ENCODE measurements around the gene SSH2. TPM values are rescaled to one million over a fixed set of nuclear protein-coding genes. Genes with fewer than 3 reads are reported as not detected.

The SSH2 gene
- total RNA-seq, 1 experiment from 2014 or later, result 14.6 TPM

DNA sequence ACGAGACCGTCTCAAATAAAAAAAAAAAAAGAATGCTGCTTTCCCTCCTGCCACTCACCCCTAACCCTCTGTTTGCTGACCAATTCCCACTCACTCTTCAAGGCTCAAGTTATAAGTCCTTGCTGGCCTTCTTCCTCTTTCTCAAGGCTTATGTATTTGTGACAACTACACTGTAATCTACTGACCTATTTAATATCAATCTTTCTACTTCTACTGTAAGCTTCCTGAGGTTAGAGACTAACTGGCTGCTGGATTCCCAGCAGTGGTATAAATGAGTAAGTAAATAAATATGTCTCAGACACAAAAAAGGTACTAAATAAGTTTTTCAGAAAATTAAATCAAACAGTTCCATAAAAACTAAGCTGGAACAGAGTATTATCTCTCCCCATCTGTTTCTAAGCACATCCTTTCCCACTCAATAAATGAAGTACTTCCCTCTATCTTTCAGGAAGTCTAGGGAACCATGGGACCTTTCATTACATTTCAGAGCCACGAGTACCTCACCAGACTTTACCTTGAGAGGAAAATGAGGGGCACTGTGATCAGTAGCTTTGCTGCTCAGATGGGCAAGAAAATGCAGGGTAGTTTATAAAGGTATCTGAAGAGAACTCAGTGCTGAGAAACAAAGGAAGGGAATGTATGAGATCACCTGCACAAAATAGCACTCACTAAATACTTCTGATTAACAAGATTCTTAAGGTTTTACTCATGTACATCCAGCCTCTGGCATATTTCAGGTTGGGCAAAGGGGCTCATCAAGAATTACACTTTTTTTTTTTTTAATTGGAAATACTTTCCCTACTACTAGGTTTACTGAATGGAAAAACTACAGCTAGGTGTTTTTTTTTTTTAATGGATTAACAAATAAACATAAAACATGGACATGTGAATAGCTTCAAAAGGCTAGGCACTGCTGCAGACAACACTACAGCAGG lies 10.8 kb downstream of the SSH2 start:
- Histone ChIP-seq H2BK12ac (ENCODE audit: insufficient read length, low read depth, low read length) (no peak overlapping the region), H4K8ac (replicated peaks; ENCODE audit: insufficient read length, low read depth, low read length) (no peak overlapping the region), H3K56ac (ENCODE audit: insufficient read length, low read depth, low read length) (no peak overlapping the region), H3K79me2 (ENCODE audit: insufficient read depth, low read length) (peaks cover 2% of the 10 kb centered on the region; the same call in 1 of the 2 replicates), H2AK5ac (ENCODE audit: insufficient read length, low read length) (no peak overlapping the region), H3K14ac (ENCODE audit: insufficient read depth, low read length) (no peak overlapping the region), H3K4me1 (ENCODE audit: insufficient read depth, low read length) (no peaks in the 10 kb centered on the region), H4K5ac (ENCODE audit: insufficient read length, low read depth, low read length) (no peak overlapping the region), H2BK120ac (ENCODE audit: low read depth, low read length, poor library complexity, severe bottlenecking) (no peak overlapping the region), H3K9ac (ENCODE audit: extremely low read depth, insufficient read length, low read length) (no peak overlapping the region), H2BK5ac (ENCODE audit: insufficient read length, low read length) (no peak overlapping the region), H2BK20ac (ENCODE audit: low read depth, low read length, poor library complexity, severe bottlenecking) (no peak overlapping the region), H3K9me3 (ENCODE audit: control insufficient read depth, low read depth, low read length) (no peaks in the 10 kb centered on the region), H3K23ac (ENCODE audit: insufficient read length, low read depth, low read length) (no peak overlapping the region), H3K27me3 (ENCODE audit: insufficient read depth, low read length) (no peaks in the 10 kb centered on the region), H3K79me1 (ENCODE audit: insufficient read depth, low read depth, low read length, poor library complexity, severe bottlenecking) (peaks cover 3% of the 10 kb centered on the region), H4K20me1 (ENCODE audit: control insufficient read depth, insufficient read depth, insufficient read length) (no peaks in the 10 kb centered on the region), H2AFZ (ENCODE audit: low read length) (no peak overlapping the region), H3K23me2 (ENCODE audit: insufficient read length, low read depth, low read length, poor library complexity, severe bottlenecking) (no peaks in the 10 kb centered on the region), H3T11ph (ENCODE audit: low read length) (no peak overlapping the region), H3K18ac (ENCODE audit: insufficient read length, low read depth, low read length) (no peak overlapping the region), H3K27ac (ENCODE audit: insufficient read length, low read depth, low read length) (no peak overlapping the region), H4K91ac (ENCODE audit: insufficient read length, low read depth, low read length) (no peak overlapping the region), H2BK15ac (ENCODE audit: low read depth, low read length) (no peak overlapping the region), H3K4ac (ENCODE audit: low read depth, low read length) (no peak overlapping the region), H3K4me2 (ENCODE audit: insufficient read depth, insufficient read length, low read length) (no peak overlapping the region)
- Mint-ChIP-seq H3K4me1 (peaks cover 0 to 8% of the 10 kb centered on the region in 2 experiments; a peak in 2 of 4 replicates), H3K27ac (peak overlapping the region; percentile 25 to 59 (median 30); a peak in 2 of 7 replicates), H3K9me3 (no peaks in the 10 kb centered on the region), H3K27me3 (ENCODE audit: low read depth) (no peaks in the 10 kb centered on the region), H3K36me3 (ENCODE audit: insufficient read depth in 1 of 3, low read depth in 3 of 3) (no peaks in the 10 kb centered on the region), H3K4me3 (no peak overlapping the region)
- DNase-seq, result no peak
- TF ChIP-seq, protein P1, sequence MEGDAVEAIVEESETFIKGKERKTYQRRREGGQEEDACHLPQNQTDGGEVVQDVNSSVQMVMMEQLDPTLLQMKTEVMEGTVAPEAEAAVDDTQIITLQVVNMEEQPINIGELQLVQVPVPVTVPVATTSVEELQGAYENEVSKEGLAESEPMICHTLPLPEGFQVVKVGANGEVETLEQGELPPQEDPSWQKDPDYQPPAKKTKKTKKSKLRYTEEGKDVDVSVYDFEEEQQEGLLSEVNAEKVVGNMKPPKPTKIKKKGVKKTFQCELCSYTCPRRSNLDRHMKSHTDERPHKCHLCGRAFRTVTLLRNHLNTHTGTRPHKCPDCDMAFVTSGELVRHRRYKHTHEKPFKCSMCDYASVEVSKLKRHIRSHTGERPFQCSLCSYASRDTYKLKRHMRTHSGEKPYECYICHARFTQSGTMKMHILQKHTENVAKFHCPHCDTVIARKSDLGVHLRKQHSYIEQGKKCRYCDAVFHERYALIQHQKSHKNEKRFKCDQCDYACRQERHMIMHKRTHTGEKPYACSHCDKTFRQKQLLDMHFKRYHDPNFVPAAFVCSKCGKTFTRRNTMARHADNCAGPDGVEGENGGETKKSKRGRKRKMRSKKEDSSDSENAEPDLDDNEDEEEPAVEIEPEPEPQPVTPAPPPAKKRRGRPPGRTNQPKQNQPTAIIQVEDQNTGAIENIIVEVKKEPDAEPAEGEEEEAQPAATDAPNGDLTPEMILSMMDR (conservative IDR thresholded peaks at IDR 0.05), result no peak
- WGBS (ENCODE audit: extremely low coverage, insufficient read length, low lambda C conversion rate), result no CpG with 5 or more reads among the region's 3 CpGs

All from H9 (cell line).